HG03095 (cell line): ENCODE measurements around the gene LINC00237.

Source experiments
- ATAC-seq: cut with Tn5 transposase; IDR thresholded peaks from one replicate; pipeline ENCODE4 v1.9.1; 2021; ENCODE audit warnings: moderate library complexity; ENCODE audit not compliant: unreplicated experiment

The LINC00237 gene

GRCh38 chr20:21125849-21126580, 19.9 kb upstream of the LINC00237 start, which contains the start of gene KIZ:
KIZ (plus strand) TSS chr20:21126082; CDS start chr20:21126116, 34 bp downstream.
- ATAC-seq: peak; percentile 98

GRCh38 chr20:21125072-21125848, 19.1 kb upstream of the LINC00237 start:
- peak; percentile 15 for ATAC-seq

GRCh38 chr20:21124190-21124589, 18.0 kb upstream of the LINC00237 start:
- no peak for ATAC-seq

- no peak for ATAC-seq
Observed at GRCh38 chr20:21118782-21119181, 12.6 kb upstream of the LINC00237 start.

- ATAC-seq: no peak
Observed at GRCh38 chr20:21118138-21118537, 12.0 kb upstream of the LINC00237 start.

GRCh38 chr20:21117521-21117920, 11.4 kb upstream of the LINC00237 start:
- ATAC-seq: no peak

- ATAC-seq: no peak
Observed at GRCh38 chr20:21114584-21114983, 8.4 kb upstream of the LINC00237 start.

- no peak for ATAC-seq
Observed at GRCh38 chr20:21113697-21114096, 7.5 kb upstream of the LINC00237 start.

- no peak for ATAC-seq
Observed at GRCh38 chr20:21111416-21111815, 5.3 kb upstream of the LINC00237 start.

GRCh38 chr20:21110811-21111210, 4.7 kb upstream of the LINC00237 start:
- no peak for ATAC-seq

GRCh38 chr20:21109144-21109543, 3.0 kb upstream of the LINC00237 start:
- ATAC-seq: no peak

GRCh38 chr20:21105429-21106170, 558 bp downstream of the LINC00237 start:
- no peak for ATAC-seq

- ATAC-seq: no peak
Observed at GRCh38 chr20:21104921-21105320, 1.2 kb downstream of the LINC00237 start.

GRCh38 chr20:21104466-21104761, 1.7 kb downstream of the LINC00237 start:
- ATAC-seq: no peak

GRCh38 chr20:21103582-21104465, 2.3 kb downstream of the LINC00237 start:
- ATAC-seq: no peak

- ATAC-seq: peak; percentile 36
Observed at GRCh38 chr20:21102603-21103311, 3.4 kb downstream of the LINC00237 start.

GRCh38 chr20:21101932-21102575, 4.1 kb downstream of the LINC00237 start:
- ATAC-seq: no peak

GRCh38 chr20:21101453-21101931, 4.7 kb downstream of the LINC00237 start:
- ATAC-seq: no peak
